GM18499 (cell line): ENCODE results near the gene TCERG1L.
"Not testable (repeated sequence)": the region's sequence is repeated elsewhere in the genome, so short reads cannot be mapped to it uniquely, and the experiment has no call there.

Experiments used
- ATAC-seq: cut with Tn5 transposase; IDR thresholded peaks from one replicate; pipeline ENCODE4 v1.9.1; 2021; ENCODE audit warnings: moderate number of reproducible peaks; ENCODE audit not compliant: insufficient read depth, unreplicated experiment

Gene TCERG1L

GRCh38 chr10:131081786-131082185, 229.7 kb downstream of the TCERG1L start:
- ATAC-seq: no peak

GRCh38 chr10:131081376-131081775, 230.1 kb downstream of the TCERG1L start:
- ATAC-seq: no peak

GRCh38 chr10:131080571-131080970, 230.9 kb downstream of the TCERG1L start:
- no peak for ATAC-seq

GRCh38 chr10:131079314-131079713, 232.2 kb downstream of the TCERG1L start:
- ATAC-seq: no peak

- not testable (repeated sequence) for ATAC-seq
These were observed 232.6 kb downstream of the TCERG1L start for GRCh38 chr10:131078882-131079280.

- no peak for ATAC-seq
These were observed 233.2 kb downstream of the TCERG1L start for GRCh38 chr10:131078131-131078881.

- ATAC-seq: no peak
These were observed 233.8 kb downstream of the TCERG1L start for GRCh38 chr10:131077724-131078123.

DNA sequence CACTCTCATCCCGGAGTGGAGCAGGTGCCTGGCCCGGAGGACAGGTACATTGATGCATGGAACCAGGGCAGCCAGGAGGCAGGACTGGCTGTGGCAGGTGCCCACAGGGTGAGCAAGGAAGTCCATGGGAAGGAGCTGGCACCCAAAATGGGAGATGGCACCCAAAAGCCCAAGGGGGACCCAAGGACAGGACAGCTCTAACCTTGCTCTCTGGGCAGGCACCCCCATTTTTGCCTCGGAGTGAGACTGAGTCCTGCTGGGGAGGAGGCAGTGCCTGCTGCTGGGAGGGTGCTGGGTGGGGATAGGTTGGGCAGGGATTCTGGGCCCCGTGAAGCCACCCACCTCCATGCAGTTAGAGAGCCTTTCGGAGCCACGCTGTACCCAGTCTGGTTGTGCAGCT, 234.5 kb downstream of the TCERG1L start:
- ATAC-seq: no peak

- ATAC-seq: no peak
These were observed 235.2 kb downstream of the TCERG1L start for GRCh38 chr10:131076356-131076755.

GRCh38 chr10:131075218-131075770, 236.2 kb downstream of the TCERG1L start:
- ATAC-seq: no peak

GRCh38 chr10:131074682-131075081, 236.8 kb downstream of the TCERG1L start:
- ATAC-seq: no peak

DNA sequence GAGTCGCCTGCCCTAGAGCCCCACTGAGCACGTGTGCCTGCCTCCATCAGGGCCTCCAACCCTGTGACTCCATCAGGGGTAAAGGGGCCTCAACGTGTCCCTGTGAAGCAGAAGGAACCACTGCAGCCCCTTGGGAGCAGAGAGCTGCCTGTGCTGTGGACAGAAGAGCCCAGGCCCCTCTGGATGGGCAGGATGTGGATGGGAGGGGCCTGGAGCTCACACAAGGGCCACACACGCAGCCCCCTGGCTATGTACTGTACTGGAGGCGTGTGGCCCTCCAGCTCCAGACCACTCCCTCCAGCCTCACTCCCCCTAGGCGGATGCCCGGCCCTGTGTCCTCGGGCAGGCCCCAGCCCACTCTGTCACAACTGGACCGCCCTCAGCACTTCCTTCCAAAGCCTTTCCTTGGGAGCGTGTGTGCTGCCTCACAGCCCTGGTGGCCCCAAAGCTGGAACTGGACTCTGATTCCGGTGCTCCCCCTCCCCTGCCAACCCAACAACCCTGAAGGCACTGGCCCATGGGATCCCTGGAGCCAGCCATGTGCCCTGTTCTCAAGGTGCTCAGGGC, 238.0 kb downstream of the TCERG1L start:
- no peak for ATAC-seq

- ATAC-seq: no peak
These were observed 238.7 kb downstream of the TCERG1L start for GRCh38 chr10:131072651-131073468.

DNA sequence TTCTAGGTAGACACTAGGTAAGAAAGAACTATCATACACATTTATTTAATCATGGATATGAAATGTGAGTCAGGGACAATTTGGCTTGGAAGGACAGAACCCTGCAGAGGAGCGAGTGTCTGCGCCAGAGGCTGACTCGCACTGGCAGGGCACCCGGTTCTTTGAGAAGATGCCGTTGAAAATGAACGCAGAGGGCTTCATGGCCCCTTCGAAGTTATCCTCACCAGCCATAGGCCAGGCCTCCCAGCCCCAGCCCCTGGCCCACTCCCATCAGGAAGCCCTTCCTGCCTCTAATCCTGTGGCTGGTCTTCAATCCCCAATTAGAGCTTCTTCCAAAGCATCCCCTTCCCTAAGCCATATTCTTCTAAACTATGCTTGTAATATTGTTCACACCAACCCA, 239.8 kb downstream of the TCERG1L start:
- ATAC-seq: no peak

- ATAC-seq: no peak
These were observed 240.7 kb downstream of the TCERG1L start for GRCh38 chr10:131070856-131071255.

DNA sequence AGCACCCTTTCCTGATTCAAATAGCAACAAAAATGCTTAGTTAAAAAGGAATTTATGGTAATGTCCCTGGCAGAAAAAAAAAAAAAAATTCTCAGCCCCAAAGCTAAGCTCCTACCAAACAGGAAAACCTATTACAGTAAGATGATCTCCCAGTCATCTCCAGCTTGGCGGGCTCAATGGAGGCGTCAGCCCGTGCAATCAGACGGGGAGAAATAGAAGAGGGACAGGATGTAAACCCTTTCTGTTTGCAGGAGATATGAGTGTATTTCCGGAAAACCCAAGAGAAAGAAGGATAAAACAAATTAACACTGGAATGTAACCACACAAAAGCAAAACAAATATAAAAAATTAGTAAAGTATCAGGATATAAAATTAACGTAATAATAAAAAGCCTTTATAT, 242.8 kb downstream of the TCERG1L start:
- ATAC-seq: no peak

DNA sequence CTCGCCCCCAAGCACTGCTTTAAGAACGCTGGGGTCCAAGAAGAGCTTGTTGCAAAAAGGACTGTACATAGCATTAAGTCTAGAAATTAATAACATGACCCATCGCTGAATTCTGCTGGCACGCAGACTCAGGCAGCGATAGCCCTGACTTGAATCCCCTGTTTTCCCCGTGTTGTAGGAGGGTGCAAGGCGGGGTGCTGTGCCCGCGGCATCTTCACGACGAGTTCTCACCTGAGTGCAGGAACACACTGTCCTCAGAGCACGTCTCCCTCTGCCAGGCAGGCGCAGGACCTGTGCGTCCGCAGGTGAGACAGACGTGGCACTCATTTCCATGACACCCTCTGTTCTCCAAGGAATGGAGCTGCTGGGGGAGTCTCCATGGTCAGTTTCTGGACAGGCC, 243.2 kb downstream of the TCERG1L start:
- no peak for ATAC-seq

DNA sequence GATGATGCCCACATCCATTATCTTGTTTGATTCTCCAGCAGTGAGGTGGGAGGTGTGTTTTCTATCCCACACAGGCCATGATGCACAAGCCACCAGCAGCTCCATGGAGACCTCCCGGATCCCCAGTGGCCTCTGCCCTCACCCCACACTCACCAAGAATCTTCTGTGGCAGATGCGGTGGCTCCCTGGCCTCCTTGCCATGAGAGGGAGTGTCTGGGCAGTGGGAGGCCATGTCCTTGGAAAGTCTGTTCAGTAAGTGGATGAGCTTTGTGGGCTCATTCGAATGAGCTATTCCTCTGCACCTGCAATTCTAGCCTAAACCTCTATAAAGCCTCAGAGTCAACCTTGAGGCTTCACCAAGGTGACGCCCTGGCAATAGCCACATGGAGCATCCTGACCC, 243.8 kb downstream of the TCERG1L start:
- ATAC-seq: no peak

DNA sequence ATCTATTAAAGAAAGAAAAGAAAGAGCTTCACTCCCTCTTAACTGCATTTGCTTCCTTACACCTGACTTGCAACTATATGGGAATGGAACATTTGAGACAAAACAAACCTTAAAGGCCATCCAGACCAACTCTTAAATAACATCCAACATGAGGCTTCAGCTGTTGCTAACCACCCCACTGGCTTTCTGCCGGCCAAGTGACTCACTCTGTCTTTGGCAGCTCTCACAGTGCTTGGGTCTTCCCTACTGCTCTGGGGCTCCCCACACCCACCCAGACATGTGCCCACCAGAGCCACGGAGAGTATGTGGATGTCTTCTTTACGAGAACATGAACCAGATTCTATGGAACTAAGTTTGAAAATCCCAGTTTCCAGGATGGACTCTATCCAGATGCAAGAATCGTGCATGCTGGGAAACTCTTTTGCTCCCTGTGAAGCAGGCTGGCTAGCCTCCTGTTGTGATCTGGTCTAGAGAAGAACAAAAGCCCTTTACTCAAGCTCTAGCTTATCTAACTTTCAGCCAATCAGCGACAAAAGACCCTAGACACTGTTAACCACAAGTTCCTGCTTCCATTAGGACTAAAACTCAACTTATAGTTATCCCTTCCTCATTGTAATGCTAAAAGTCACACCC, 245.7 kb downstream of the TCERG1L start:
- no peak for ATAC-seq

DNA sequence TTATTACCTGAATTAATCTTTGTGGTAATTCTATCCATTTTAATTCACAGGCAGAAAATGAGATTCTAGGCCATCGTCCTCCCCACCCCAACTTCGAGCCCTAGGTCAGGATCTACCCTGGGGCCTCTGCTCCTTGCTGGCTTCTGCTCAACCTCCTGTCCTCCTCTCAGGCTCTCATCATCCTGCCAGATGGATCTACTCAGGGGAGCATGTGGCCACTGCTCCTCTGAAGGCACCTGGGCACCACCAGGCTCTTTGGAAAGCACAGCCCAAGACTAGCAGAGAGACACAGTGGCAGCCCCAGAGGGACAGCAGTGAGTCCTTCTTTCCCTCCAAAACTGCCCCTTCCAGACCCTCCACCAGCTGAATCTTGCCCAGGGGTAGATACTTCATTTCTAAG, 248.2 kb downstream of the TCERG1L start:
- no peak for ATAC-seq
